A549 (cell line): Measurements from ENCODE around the gene TRIP11. TPM values are rescaled to one million over a fixed set of nuclear protein-coding genes. Genes with fewer than 3 reads are reported as not detected.

Source experiments
- ATAC-seq, 2 experiments: fragments of 200-7000 bp in 1 of 2; fragments of >200 bp in 1 of 2; cut with Nextera tagmentation in 1 of 2; cut with Tn5 transposase in 1 of 2; 3 replicates each; pipeline versions ENCODE4 v1.8.0 to v1.9.1; 2018 to 2020; ENCODE audit warnings: mild to moderate bottlenecking in 1 of 2, moderate library complexity in 1 of 2
- CTCF ChIA-PET: fragments of 300-600 bp; sonication (Branson Sonifier 250); formaldehyde crosslinking; extraction: SDS; loops from one replicate; lab custom pipeline; 2021; ENCODE audit warnings: antibody characterized with exemption, inconsistent platforms; lab: Yijun Ruan, JAX
- POLR2A ChIA-PET: fragments of 350-600 bp; formaldehyde crosslinking; extraction: SDS; loops from one replicate; lab custom pipeline; 2021; ENCODE audit warnings: antibody characterized with exemption, inconsistent platforms; lab: Yijun Ruan, JAX
- DNase-seq, 2 experiments: peaks; one replicate each; pipeline versions ENCODE4 v3.0.0 to v3.0.0-alpha.2; 2011 to 2016; ENCODE audit warnings: low read depth in 1 of 2, low spot score in 1 of 2
- FAIRE-seq: peaks from 2 replicates; lab custom pipeline; 2011; peaks lifted over from hg19 to GRCh38; lab: Jason Lieb, UNC
- H3K27ac ChIP-seq, 2 experiments: fragments of >200 bp; sonication (Bioruptor Twin); formaldehyde crosslinking; 3 replicates each; pipeline ENCODE4 v1.5.1; 2016 to 2017
- H3K4me1 ChIP-seq: fragments of >200 bp; sonication (Bioruptor Twin); formaldehyde crosslinking; 3 replicates; pipeline ENCODE4 v1.6.1; 2016
- H3K4me2 ChIP-seq: fragments of >200 bp; sonication (Bioruptor Twin); formaldehyde crosslinking; 3 replicates; pipeline ENCODE4 v1.6.1; 2016
- H3K4me3 ChIP-seq: fragments of >200 bp; sonication (Bioruptor Twin); formaldehyde crosslinking; 3 replicates; pipeline ENCODE4 v1.5.1; 2016
- H3K9me3 ChIP-seq: fragments of >200 bp; sonication (Bioruptor Twin); formaldehyde crosslinking; 3 replicates; pipeline ENCODE4 v1.6.1; 2016
- CBX2 ChIP-seq: fragments of 200-600 bp; sonication (generic); IDR thresholded peaks from 2 replicates; pipeline ENCODE4 v1.6.1; 2016; ENCODE audit warnings: low read depth, mild to moderate bottlenecking, borderline replicate concordance
- CEBPB ChIP-seq, 2 experiments: fragments of >200 bp in 1 of 2; sonication (Bioruptor Twin) in 1 of 2; formaldehyde crosslinking in 1 of 2; IDR thresholded peaks; 2 replicates each; pipeline ENCODE4 v1.6.1; 2012 to 2016
- CHD2 ChIP-seq: fragments of 150-350 bp; IDR thresholded peaks from 2 replicates; pipeline ENCODE4 v1.6.1; 2014; ENCODE audit warnings: low read length; ENCODE audit not compliant: partially characterized antibody
- EHMT2 ChIP-seq: fragments of 200-600 bp; sonication (generic); IDR thresholded peaks from 2 replicates; pipeline ENCODE4 v1.6.1; 2016; ENCODE audit warnings: antibody characterized with exemption, low read depth, mild to moderate bottlenecking, moderate library complexity
- FOSL2 ChIP-seq, 2 experiments: fragments of 450-650 bp in 1 of 2; fragments of >200 bp in 1 of 2; sonication (Bioruptor Twin) in 1 of 2; formaldehyde crosslinking; IDR thresholded peaks; 2 replicates each; pipeline versions ENCODE4 v1.5.0 to v1.6.1; 2016 to 2020; ENCODE audit warnings: mild to moderate bottlenecking in 1 of 2, moderate library complexity in 1 of 2
- FOXS1 ChIP-seq: fragments of 250-450 bp; sonication (Bioruptor Pico); IDR thresholded peaks from 2 replicates; pipeline ENCODE4 v1.5.0; 2020; ENCODE audit warnings: mild to moderate bottlenecking, moderate library complexity
- HEYL ChIP-seq: fragments of 250-450 bp; sonication (Bioruptor Pico); IDR thresholded peaks from 2 replicates; pipeline ENCODE4 v1.8.0; 2021; ENCODE audit warnings: mild to moderate bottlenecking, moderate library complexity
- HOXB5 ChIP-seq: fragments of 250-450 bp; sonication (Bioruptor Pico); IDR thresholded peaks from 2 replicates; pipeline ENCODE4 v1.5.0; 2020; ENCODE audit warnings: mild to moderate bottlenecking, moderate library complexity
- JUNB ChIP-seq: fragments of >200 bp; sonication (Bioruptor Twin); formaldehyde crosslinking; IDR thresholded peaks from 2 replicates; pipeline ENCODE4 v1.6.1; 2016
- MAFK ChIP-seq: fragments of 450-650 bp; IDR thresholded peaks from 2 replicates; pipeline ENCODE4 v1.6.1; 2014; ENCODE audit not compliant: partially characterized antibody
- MYC ChIP-seq: IDR thresholded peaks from 2 replicates; pipeline ENCODE4 v1.6.1; 2012; ENCODE audit warnings: mild to moderate bottlenecking, inconsistent platforms, low read length, improper control_type of control experiment, borderline replicate concordance
- NFE2L2 ChIP-seq: fragments of 150-350 bp; conservative IDR thresholded peaks from 2 replicates; pipeline ENCODE4 v1.6.1; 2014; ENCODE audit warnings: low read length
- NPAS2 ChIP-seq: fragments of 250-450 bp; sonication (Bioruptor Pico); IDR thresholded peaks from 2 replicates; pipeline ENCODE4 v1.8.0; 2022; ENCODE audit warnings: mild to moderate bottlenecking, moderate library complexity, borderline replicate concordance
- POLR2AphosphoS2 ChIP-seq: conservative IDR thresholded peaks from 2 replicates; pipeline ENCODE4 v1.6.1; 2012; ENCODE audit warnings: low read length, improper control_type of control experiment, inconsistent platforms
- RARB ChIP-seq: fragments of 250-450 bp; sonication (Bioruptor Pico); IDR thresholded peaks from 2 replicates; pipeline ENCODE4 v1.8.0; 2021; ENCODE audit warnings: mild to moderate bottlenecking, moderate library complexity
- RNF2 ChIP-seq: fragments of 200-600 bp; sonication (generic); IDR thresholded peaks from 2 replicates; pipeline ENCODE4 v1.6.1; 2016; ENCODE audit warnings: low read depth, mild to moderate bottlenecking, antibody characterized with exemption, moderate library complexity, borderline replicate concordance
- TFCP2L1 ChIP-seq: fragments of 250-450 bp; sonication (Bioruptor Pico); IDR thresholded peaks from 2 replicates; pipeline ENCODE4 v1.5.0; 2021; ENCODE audit warnings: mild to moderate bottlenecking
- ZC3H11A ChIP-seq: fragments of 450-650 bp; IDR thresholded peaks from 2 replicates; pipeline ENCODE4 v1.6.1; 2014; ENCODE audit warnings: antibody characterized with exemption, mild to moderate bottlenecking
- ZSCAN20 ChIP-seq: fragments of 250-450 bp; sonication (Bioruptor Pico); IDR thresholded peaks from 2 replicates; pipeline ENCODE4 v1.8.0; 2022; ENCODE audit warnings: mild to moderate bottlenecking, moderate library complexity
- WGBS: methylation state at CpG from one replicate; pipeline ENCODE4 v1.1.6; 2017; ENCODE audit errors: missing lambda C conversion rate; 5-methylcytosine and 5-hydroxymethylcytosine counted together
- polyA plus RNA-seq, 4 experiments: library from polyadenylated mRNA; depleted of rRNA in 3 of 4; stranded (reverse); fragments of >200 nt; fragmentation: RNase III in 1 of 4; extraction: RNeasy Plus Mini Kit Qiagen cat#74134 plus additional on column Dnase treatment in 1 of 4; gene quantifications; 2 replicates in 3 of 4; 3 replicates in 1 of 4; pipeline ENCODE4 v1.2.3, GENCODE V29; 2011 to 2017
- TF ChIP-seq, protein P1 (sequence below): fragments of 150-350 bp; IDR thresholded peaks from 2 replicates; pipeline ENCODE4 v1.6.1; 2014; ENCODE audit warnings: low read depth, mild to moderate bottlenecking, low read length
- TF ChIP-seq, protein P2 (sequence below): fragments of >200 bp; sonication (Bioruptor Twin); formaldehyde crosslinking; IDR thresholded peaks from 2 replicates; pipeline ENCODE4 v1.6.1; 2016
- TF ChIP-seq, protein P3 (sequence below): IDR thresholded peaks from 2 replicates; pipeline ENCODE4 v1.6.1; 2012
- TF ChIP-seq, protein P4 (sequence below): fragments of 250-450 bp; sonication (Bioruptor Pico); IDR thresholded peaks from 2 replicates; pipeline ENCODE4 v1.5.0; 2020; ENCODE audit warnings: low read depth, mild to moderate bottlenecking, moderate library complexity
- TF ChIP-seq, protein P5 (sequence below): fragments of 450-650 bp; IDR thresholded peaks from 2 replicates; pipeline ENCODE4 v1.6.1; 2014; ENCODE audit warnings: antibody characterized with exemption
- TF ChIP-seq, protein P6 (sequence below): IDR thresholded peaks from 2 replicates; pipeline ENCODE4 v1.6.1; 2012; ENCODE audit warnings: low read depth, borderline replicate concordance
- TF ChIP-seq, protein P7 (sequence below): IDR thresholded peaks from 2 replicates; pipeline ENCODE4 v1.6.1; 2012
- TF ChIP-seq, protein P8 (sequence below): fragments of >200 bp; sonication (Bioruptor Twin); formaldehyde crosslinking; IDR thresholded peaks from 3 replicates; pipeline ENCODE4 v1.6.1; 2016

The TRIP11 gene
- polyA plus RNA-seq, 2 of the 4 experiments (the other 2 are of a cell fraction), result 7.9 to 26.8 TPM

DNA sequence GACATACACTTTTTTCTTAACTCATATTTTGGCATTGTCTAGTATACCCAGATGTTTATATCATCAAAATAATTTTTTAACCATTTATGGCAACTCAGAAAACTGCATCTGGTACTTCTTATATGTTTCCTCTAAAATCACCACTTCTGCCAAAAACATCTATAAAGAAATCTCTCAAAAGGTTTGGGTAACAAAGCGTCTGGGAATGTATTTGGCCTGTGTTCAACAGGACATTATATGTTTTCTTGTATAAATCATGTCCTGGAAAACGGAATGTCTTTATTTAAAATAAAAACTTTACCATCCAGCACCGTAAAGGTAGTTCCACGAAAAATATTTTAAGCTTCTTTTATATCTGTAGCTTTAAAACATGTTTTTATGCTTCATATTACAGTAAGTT, 56.3 kb downstream of the TRIP11 start:
- H3K9me3 ChIP-seq, result no peaks in the 10 kb centered on the region
- WGBS, result 83% methylated on average over 4 of the region's 4 CpGs
- no peak overlapping the region for H3K4me2 ChIP-seq
- ATAC-seq, result no peak
- TF ChIP-seq, protein P1, sequence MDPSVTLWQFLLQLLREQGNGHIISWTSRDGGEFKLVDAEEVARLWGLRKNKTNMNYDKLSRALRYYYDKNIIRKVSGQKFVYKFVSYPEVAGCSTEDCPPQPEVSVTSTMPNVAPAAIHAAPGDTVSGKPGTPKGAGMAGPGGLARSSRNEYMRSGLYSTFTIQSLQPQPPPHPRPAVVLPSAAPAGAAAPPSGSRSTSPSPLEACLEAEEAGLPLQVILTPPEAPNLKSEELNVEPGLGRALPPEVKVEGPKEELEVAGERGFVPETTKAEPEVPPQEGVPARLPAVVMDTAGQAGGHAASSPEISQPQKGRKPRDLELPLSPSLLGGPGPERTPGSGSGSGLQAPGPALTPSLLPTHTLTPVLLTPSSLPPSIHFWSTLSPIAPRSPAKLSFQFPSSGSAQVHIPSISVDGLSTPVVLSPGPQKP, result no peak
- TF ChIP-seq CEBPB (IDR thresholded peaks at IDR 0.05) (no peak), TFCP2L1 (no peak), MYC (no peak), ZC3H11A (no peak), POLR2AphosphoS2 (no peak), HOXB5 (CRISPR knock-in tag) (no peak), RNF2 (no peak), NFE2L2 (no peak)
- TF ChIP-seq, protein P2, sequence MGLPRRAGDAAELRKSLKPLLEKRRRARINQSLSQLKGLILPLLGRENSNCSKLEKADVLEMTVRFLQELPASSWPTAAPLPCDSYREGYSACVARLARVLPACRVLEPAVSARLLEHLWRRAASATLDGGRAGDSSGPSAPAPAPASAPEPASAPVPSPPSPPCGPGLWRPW, result no peak
- TF ChIP-seq, protein P3, sequence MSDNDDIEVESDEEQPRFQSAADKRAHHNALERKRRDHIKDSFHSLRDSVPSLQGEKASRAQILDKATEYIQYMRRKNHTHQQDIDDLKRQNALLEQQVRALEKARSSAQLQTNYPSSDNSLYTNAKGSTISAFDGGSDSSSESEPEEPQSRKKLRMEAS, result no peak
- no peak overlapping the region for H3K4me3 ChIP-seq
- H3K4me1 ChIP-seq, result peaks cover 16% of the 10 kb centered on the region
- ChIA-PET CTCF (interaction anchor here (1.4 kb wide), 1 partner anchor 13 kb away, joined by 7 read pairs; no protein-coding TSS in a partner anchor), POLR2A (no interaction called here)
- no peak overlapping the region for H3K27ac ChIP-seq
- no peak for DNase-seq
- FAIRE-seq, result no peak

DNA sequence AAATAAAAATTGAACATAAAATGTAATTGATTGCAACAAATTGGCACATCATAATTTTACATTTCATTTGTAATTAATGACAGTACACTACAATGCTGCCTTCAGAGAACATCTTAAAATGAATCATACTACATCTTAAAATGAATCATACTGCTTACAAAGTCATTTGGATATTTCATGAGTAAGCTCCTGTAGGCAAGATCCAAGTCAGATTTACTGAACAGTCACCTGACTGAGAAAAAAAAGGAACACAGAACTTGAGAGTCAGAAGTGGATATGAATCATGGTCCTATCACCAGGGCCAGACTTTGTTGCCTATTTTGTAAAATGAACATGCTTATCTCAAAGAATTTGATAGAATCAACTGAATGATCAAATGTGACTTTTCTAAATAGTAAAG, 59.7 kb downstream of the TRIP11 start:
- DNase-seq (peak; percentile 76 to 84), FAIRE-seq (peak; percentile 89), ATAC-seq (peak; percentile 92 to 99)
- H3K4me2 ChIP-seq, result peak overlapping the region; percentile 23
- ChIA-PET CTCF (interaction anchor here (1.6 kb wide), 1 partner anchor 17 kb away, joined by 5 read pairs; no protein-coding TSS in a partner anchor), POLR2A (interaction anchor here (0.6 to 1.0 kb wide), 2 partner anchors 51 to 470 kb away, joined by 3 read pairs; partner anchors contain the start of gene PPP4R3A)
- peaks cover 16% of the 10 kb centered on the region for H3K4me1 ChIP-seq
- no peaks in the 10 kb centered on the region for H3K9me3 ChIP-seq
- peak; percentile 77 for TF ChIP-seq FOSL2 (IDR thresholded peaks at IDR 0.05)
- TF ChIP-seq FOSL2 (CRISPR knock-in tag; IDR thresholded peaks at IDR 0.05), result peak; percentile 86
- TF ChIP-seq, protein P4, sequence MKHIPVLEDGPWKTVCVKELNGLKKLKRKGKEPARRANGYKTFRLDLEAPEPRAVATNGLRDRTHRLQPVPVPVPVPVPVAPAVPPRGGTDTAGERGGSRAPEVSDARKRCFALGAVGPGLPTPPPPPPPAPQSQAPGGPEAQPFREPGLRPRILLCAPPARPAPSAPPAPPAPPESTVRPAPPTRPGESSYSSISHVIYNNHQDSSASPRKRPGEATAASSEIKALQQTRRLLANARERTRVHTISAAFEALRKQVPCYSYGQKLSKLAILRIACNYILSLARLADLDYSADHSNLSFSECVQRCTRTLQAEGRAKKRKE (CRISPR knock-in tag), result no peak
- peak; percentile 49 for TF ChIP-seq MAFK
- peak; percentile 87 for TF ChIP-seq JUNB
- TF ChIP-seq, protein P5, sequence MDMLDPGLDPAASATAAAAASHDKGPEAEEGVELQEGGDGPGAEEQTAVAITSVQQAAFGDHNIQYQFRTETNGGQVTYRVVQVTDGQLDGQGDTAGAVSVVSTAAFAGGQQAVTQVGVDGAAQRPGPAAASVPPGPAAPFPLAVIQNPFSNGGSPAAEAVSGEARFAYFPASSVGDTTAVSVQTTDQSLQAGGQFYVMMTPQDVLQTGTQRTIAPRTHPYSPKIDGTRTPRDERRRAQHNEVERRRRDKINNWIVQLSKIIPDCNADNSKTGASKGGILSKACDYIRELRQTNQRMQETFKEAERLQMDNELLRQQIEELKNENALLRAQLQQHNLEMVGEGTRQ, result peak; percentile 38; the same call in 1 of the 2 replicates
- no peak overlapping the region for H3K4me3 ChIP-seq
- no peak overlapping the region for H3K27ac ChIP-seq

DNA sequence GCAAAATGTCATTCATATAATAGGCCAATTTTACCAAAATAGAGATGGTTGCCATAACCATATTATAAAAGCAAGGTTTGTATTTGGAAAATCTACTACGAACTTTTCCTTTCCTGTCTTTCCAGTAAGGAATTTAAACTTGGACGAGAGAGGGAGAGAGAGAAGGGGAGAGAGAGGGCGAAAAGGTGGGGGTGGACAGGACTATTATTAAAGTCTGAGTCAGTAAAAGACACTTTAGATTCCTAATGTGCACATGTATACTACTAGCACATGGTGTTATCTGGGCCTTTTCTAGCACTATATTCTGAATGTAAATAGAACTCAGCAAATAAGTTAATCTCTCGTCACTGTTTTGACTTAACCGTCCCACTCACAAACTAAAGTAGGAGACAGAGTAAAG, 62.0 kb downstream of the TRIP11 start:
- Histone ChIP-seq H3K4me1 (peaks cover 16% of the 10 kb centered on the region), H3K4me3 (no peak overlapping the region), H3K4me2 (no peak overlapping the region), H3K27ac (no peak overlapping the region), H3K9me3 (no peaks in the 10 kb centered on the region)
- WGBS, result 91% methylated on average over 5 of the region's 5 CpGs
- POLR2A ChIA-PET, result no interaction called here
- ATAC-seq (no peak), DNase-seq (no peak), FAIRE-seq (no peak)
- CTCF ChIA-PET, result no interaction called here
- TF ChIP-seq CBX2, result no peak
- TF ChIP-seq, protein P6, sequence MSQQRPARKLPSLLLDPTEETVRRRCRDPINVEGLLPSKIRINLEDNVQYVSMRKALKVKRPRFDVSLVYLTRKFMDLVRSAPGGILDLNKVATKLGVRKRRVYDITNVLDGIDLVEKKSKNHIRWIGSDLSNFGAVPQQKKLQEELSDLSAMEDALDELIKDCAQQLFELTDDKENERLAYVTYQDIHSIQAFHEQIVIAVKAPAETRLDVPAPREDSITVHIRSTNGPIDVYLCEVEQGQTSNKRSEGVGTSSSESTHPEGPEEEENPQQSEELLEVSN, result no peak
- TF ChIP-seq, protein P4 (CRISPR knock-in tag), result no peak
- no peak for TF ChIP-seq HEYL (CRISPR knock-in tag)
- no peak for TF ChIP-seq ZSCAN20 (CRISPR knock-in tag)
- TF ChIP-seq NPAS2, result no peak
- TF ChIP-seq, protein P7, sequence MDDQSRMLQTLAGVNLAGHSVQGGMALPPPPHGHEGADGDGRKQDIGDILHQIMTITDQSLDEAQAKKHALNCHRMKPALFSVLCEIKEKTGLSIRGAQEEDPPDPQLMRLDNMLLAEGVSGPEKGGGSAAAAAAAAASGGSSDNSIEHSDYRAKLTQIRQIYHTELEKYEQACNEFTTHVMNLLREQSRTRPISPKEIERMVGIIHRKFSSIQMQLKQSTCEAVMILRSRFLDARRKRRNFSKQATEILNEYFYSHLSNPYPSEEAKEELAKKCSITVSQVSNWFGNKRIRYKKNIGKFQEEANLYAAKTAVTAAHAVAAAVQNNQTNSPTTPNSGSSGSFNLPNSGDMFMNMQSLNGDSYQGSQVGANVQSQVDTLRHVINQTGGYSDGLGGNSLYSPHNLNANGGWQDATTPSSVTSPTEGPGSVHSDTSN, result no peak
- no peak for TF ChIP-seq CHD2
- TF ChIP-seq, protein P8, sequence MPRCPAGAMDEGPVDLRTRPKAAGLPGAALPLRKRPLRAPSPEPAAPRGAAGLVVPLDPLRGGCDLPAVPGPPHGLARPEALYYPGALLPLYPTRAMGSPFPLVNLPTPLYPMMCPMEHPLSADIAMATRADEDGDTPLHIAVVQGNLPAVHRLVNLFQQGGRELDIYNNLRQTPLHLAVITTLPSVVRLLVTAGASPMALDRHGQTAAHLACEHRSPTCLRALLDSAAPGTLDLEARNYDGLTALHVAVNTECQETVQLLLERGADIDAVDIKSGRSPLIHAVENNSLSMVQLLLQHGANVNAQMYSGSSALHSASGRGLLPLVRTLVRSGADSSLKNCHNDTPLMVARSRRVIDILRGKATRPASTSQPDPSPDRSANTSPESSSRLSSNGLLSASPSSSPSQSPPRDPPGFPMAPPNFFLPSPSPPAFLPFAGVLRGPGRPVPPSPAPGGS, result no peak
- no peak for TF ChIP-seq EHMT2
- TF ChIP-seq RARB (CRISPR knock-in tag), result no peak
- TF ChIP-seq FOXS1 (CRISPR knock-in tag), result no peak
